HCT116 (cell line): ENCODE results near the gene DOCK4. TPM values are rescaled to one million over a fixed set of nuclear protein-coding genes. Genes with fewer than 3 reads are reported as not detected.

Experiments
- ATAC-seq: fragments of 200-7000 bp; cut with Tn5 transposase; 2 replicates; pipeline ENCODE4 v1.9.1; 2020; ENCODE audit warnings: mild to moderate bottlenecking, moderate library complexity
- BruUV-seq: library from RNA; stranded (reverse); fragments of 400-500 nt; replicated peaks from 2 replicates; lab custom pipeline; 2021; lab: Mats Ljungman, UMichigan
- CTCF ChIA-PET: fragments of 300-600 bp; sonication (Branson Sonifier 250); formaldehyde crosslinking; loops from one replicate; lab custom pipeline; 2021; ENCODE audit warnings: antibody characterized with exemption; lab: Charles Lee
- POLR2A ChIA-PET: fragments of 300-600, 350-600 bp; sonication (Branson Sonifier 250); formaldehyde crosslinking; loops from one replicate; lab custom pipeline; 2021; ENCODE audit warnings: antibody characterized with exemption; lab: Charles Lee
- RAD21 ChIA-PET, 2 experiments: fragments of 300-600 bp; sonication (Branson Sonifier 250); formaldehyde crosslinking; loops; one replicate each; lab custom pipeline; 2023; ENCODE audit warnings: low total read pairs in 2 of 2; ENCODE audit not compliant: uncharacterized antibody in 2 of 2, unreplicated experiment in 2 of 2, low non-redundant PET in 1 of 2; lab: Charles Lee
- DNase-seq: peaks from one replicate; pipeline ENCODE4 v3.0.0-alpha.2; 2010; ENCODE audit warnings: low read depth, low spot score
- H2AFZ ChIP-seq: fragments of 200-600 bp; shearing (Covaris generic), sonication (generic); 2 replicates; pipeline ENCODE4 v1.6.1; 2017; ENCODE audit warnings: low read depth, mixed run types, mixed read lengths, antibody characterized with exemption, low read length; ENCODE audit not compliant: poor library complexity, severe bottlenecking
- H3K27ac ChIP-seq: 2 replicates; pipeline ENCODE4 v1.5.1; 2012; ENCODE audit warnings: low read depth, low read length
- H3K27me3 ChIP-seq: fragments of 200-600 bp; sonication (generic); 2 replicates; pipeline ENCODE4 v1.6.1; 2016; ENCODE audit warnings: mixed run types, low read length, mixed read lengths; ENCODE audit not compliant: insufficient read depth
- H3K36me3 ChIP-seq, 2 experiments: fragments of 200-500 bp in 1 of 2; fragments of 200-600 bp in 1 of 2; sonication (Bioruptor generic) in 1 of 2; sonication (generic) in 1 of 2; 2 replicates each; pipeline versions ENCODE4 v1.5.1 to v1.6.1; 2014 to 2016; ENCODE audit warnings: low read length in 2 of 2, inconsistent platforms in 1 of 2, mixed read lengths in 1 of 2, mixed run types in 1 of 2; ENCODE audit not compliant: insufficient read depth in 2 of 2, control insufficient read depth in 1 of 2
- H3K4me1 ChIP-seq, 2 experiments: fragments of 200-600 bp in 1 of 2; sonication (generic) in 1 of 2; 2 replicates each; pipeline versions ENCODE4 v1.5.1 to v1.6.1; 2012 to 2017; ENCODE audit warnings: low read length in 2 of 2, inconsistent platforms in 1 of 2, mild to moderate bottlenecking in 1 of 2, mixed read lengths in 1 of 2, mixed run types in 1 of 2, moderate library complexity in 1 of 2; ENCODE audit not compliant: insufficient read depth in 2 of 2, control insufficient read depth in 1 of 2
- H3K4me2 ChIP-seq: fragments of 200-600 bp; sonication (generic); 2 replicates; pipeline ENCODE4 v1.6.1; 2017; ENCODE audit warnings: mixed run types, low read length, mixed read lengths
- H3K4me3 ChIP-seq, 2 experiments: fragments of 200-600 bp in 1 of 2; sonication (generic) in 1 of 2; replicated peaks in 1 of 2; 2 replicates each; pipeline ENCODE4 v1.5.1; 2011 to 2016; ENCODE audit warnings: low read length in 2 of 2, control low read depth in 1 of 2, low read depth in 1 of 2, mild to moderate bottlenecking in 1 of 2, mixed read lengths in 1 of 2, mixed run types in 1 of 2
- H3K79me2 ChIP-seq: fragments of 200-600 bp; sonication (generic); 2 replicates; pipeline ENCODE4 v1.6.1; 2017; ENCODE audit warnings: mild to moderate bottlenecking, mixed run types, low read length, moderate library complexity, mixed read lengths; ENCODE audit not compliant: insufficient read depth
- H3K9ac ChIP-seq: fragments of 200-600 bp; sonication (generic); 2 replicates; pipeline ENCODE4 v1.6.1; 2016; ENCODE audit warnings: low read length, mixed read lengths
- H3K9me2 ChIP-seq: fragments of 200-600 bp; sonication (generic), shearing (Covaris generic); 2 replicates; pipeline ENCODE4 v1.6.1; 2017; ENCODE audit warnings: mixed run types, mild to moderate bottlenecking, moderate library complexity; ENCODE audit not compliant: insufficient read depth
- H3K9me3 ChIP-seq, 2 experiments: fragments of 200-500 bp in 1 of 2; fragments of 200-600 bp in 1 of 2; sonication (Bioruptor generic) in 1 of 2; sonication (generic) in 1 of 2; 2 replicates each; pipeline ENCODE4 v1.6.1; 2014 to 2017; ENCODE audit warnings: low read length in 2 of 2, mixed read lengths in 2 of 2, inconsistent platforms in 1 of 2, low read depth in 1 of 2, mild to moderate bottlenecking in 1 of 2, mixed run types in 1 of 2, moderate library complexity in 1 of 2; ENCODE audit not compliant: control insufficient read depth in 1 of 2, insufficient read depth in 1 of 2
- H4K20me1 ChIP-seq: fragments of 200-600 bp; sonication (generic), shearing (Covaris generic); 2 replicates; pipeline ENCODE4 v1.6.1; 2017; ENCODE audit warnings: mixed run types, mild to moderate bottlenecking, moderate library complexity; ENCODE audit not compliant: insufficient read depth
- ATF3 ChIP-seq: IDR thresholded peaks from 2 replicates; pipeline ENCODE4 v1.6.1; 2012
- EGR1 ChIP-seq: IDR thresholded peaks from 2 replicates; pipeline ENCODE4 v1.6.1; 2012; ENCODE audit warnings: low read depth
- ELF1 ChIP-seq: IDR thresholded peaks from 2 replicates; pipeline ENCODE4 v1.6.1; 2012; ENCODE audit warnings: low read depth, borderline replicate concordance
- EZH2 ChIP-seq: fragments of 200-600 bp; sonication (generic); IDR thresholded peaks from 2 replicates; pipeline ENCODE4 v1.6.1; 2017; ENCODE audit warnings: antibody characterized with exemption, mixed run types
- JUND ChIP-seq: IDR thresholded peaks from 2 replicates; pipeline ENCODE4 v1.6.1; 2012
- POLR2A ChIP-seq: IDR thresholded peaks from 2 replicates; pipeline ENCODE4 v1.7.0; 2011; ENCODE audit warnings: borderline replicate concordance; ENCODE audit not compliant: insufficient read depth, insufficient read length; ENCODE audit errors: extremely low read depth
- POLR2AphosphoS5 ChIP-seq: IDR thresholded peaks from 2 replicates; pipeline ENCODE4 v1.6.1; 2011; ENCODE audit warnings: mild to moderate bottlenecking, low read depth, low read length, moderate library complexity
- RAD21 ChIP-seq: IDR thresholded peaks from 2 replicates; pipeline ENCODE4 v1.6.1; 2012; ENCODE audit warnings: low read depth, mild to moderate bottlenecking
- SIN3A ChIP-seq: IDR thresholded peaks from 2 replicates; pipeline ENCODE4 v1.6.1; 2012; ENCODE audit warnings: low read depth
- SP1 ChIP-seq: IDR thresholded peaks from 2 replicates; pipeline ENCODE4 v1.6.1; 2012; ENCODE audit warnings: low read depth
- TCF7L2 ChIP-seq: IDR thresholded peaks from 2 replicates; pipeline ENCODE4 v1.7.0; 2011; ENCODE audit warnings: borderline replicate concordance, inconsistent platforms; ENCODE audit not compliant: insufficient read depth, insufficient read length; ENCODE audit errors: extremely low read depth
- YY1 ChIP-seq: IDR thresholded peaks from 2 replicates; pipeline ENCODE4 v1.6.1; 2011; ENCODE audit warnings: low read length, low read depth, moderate library complexity, mild to moderate bottlenecking; ENCODE audit not compliant: insufficient replicate concordance; ENCODE audit errors: extremely low read depth
- ZBTB33 ChIP-seq: IDR thresholded peaks from 2 replicates; pipeline ENCODE4 v1.6.1; 2011; ENCODE audit warnings: mild to moderate bottlenecking, low read length, moderate library complexity; ENCODE audit not compliant: insufficient replicate concordance; ENCODE audit errors: extremely low read depth
- ZFX ChIP-seq: fragments of 450-650 bp; IDR thresholded peaks from 2 replicates; pipeline ENCODE4 v1.6.1; 2017
- ZNF274 ChIP-seq: fragments of 200-500 bp; sonication (Bioruptor generic); IDR thresholded peaks from 2 replicates; pipeline ENCODE4 v1.6.1; 2014; ENCODE audit warnings: mild to moderate bottlenecking, low read depth, low read length, inconsistent platforms
- intact Hi-C: fragments of 100-400 bp; cut with micrococcal nuclease; formaldehyde crosslinking; loops from 2 replicates; pipeline ENCODE4 v1.10.0; 2022
- total RNA-seq: library from RNA; stranded (reverse); gene quantifications from one replicate; pipeline ENCODE4 v1.2.1, GENCODE V29; 2021; ENCODE audit not compliant: unreplicated experiment
- TF ChIP-seq, protein P1 (sequence below): IDR thresholded peaks from 2 replicates; pipeline ENCODE4 v1.6.1; 2012

The DOCK4 gene
- total RNA-seq, 1 experiment from 2014 or later: 2.2 TPM

GRCh38 chr7:112115880-112116279 is 90.3 kb downstream of the DOCK4 start (continued):
- no peak for TF ChIP-seq ZBTB33

DNA sequence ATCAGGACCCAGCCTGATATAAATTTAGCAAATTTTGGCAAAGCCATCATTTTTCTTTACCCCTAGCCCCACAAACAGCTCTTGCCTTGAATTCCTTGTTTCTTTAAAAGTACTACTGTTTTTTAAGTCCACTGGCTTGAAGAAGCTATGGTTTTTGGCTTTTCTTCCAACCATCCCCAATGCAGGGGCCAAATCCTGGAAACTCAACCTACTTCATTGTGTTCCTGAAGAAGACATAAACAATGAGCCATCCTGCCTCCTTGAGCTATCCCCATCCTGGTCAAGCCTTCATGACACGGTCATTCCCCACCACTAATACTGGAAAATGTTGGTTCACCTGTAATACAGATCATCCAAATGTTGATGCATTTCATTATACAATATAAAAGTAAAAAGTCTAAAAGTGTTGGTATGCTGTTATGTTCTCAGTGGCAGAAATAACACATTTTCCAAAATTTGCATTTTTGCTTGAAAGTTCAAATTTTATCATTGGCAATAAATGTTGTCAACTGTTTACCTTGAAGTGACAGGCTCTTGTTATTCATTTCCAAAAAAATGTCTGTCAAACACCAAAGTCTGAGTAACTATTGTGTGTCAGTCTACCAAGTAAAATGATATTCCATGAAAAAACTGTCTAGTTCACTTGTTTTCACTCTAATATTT is 92.2 kb downstream of the DOCK4 start:
- no peak for ATAC-seq
- no peaks in the 10 kb centered on the region for H3K9me3 ChIP-seq
- H2AFZ ChIP-seq: no peak overlapping the region
- no peaks in the 10 kb centered on the region for H3K4me1 ChIP-seq
- BruUV-seq: no TSS peak
- H3K27ac ChIP-seq: no peak overlapping the region
- H3K36me3 ChIP-seq: no peaks in the 10 kb centered on the region
- no peak for DNase-seq
- no peak overlapping the region for H3K4me3 ChIP-seq
- TF ChIP-seq ZFX: no peak
- no peak for TF ChIP-seq ZNF274
- TF ChIP-seq SIN3A: no peak
- no peak for TF ChIP-seq ELF1
- TF ChIP-seq POLR2A: no peak
- TF ChIP-seq TCF7L2: no peak
- no peak for TF ChIP-seq POLR2AphosphoS5
- TF ChIP-seq, protein P1, sequence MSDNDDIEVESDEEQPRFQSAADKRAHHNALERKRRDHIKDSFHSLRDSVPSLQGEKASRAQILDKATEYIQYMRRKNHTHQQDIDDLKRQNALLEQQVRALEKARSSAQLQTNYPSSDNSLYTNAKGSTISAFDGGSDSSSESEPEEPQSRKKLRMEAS: no peak
- no peak for TF ChIP-seq YY1
- TF ChIP-seq SP1: no peak
- no peak for TF ChIP-seq ZBTB33
- no peak for TF ChIP-seq JUND
- no peak for TF ChIP-seq ATF3
- TF ChIP-seq EZH2: no peak
- no peak for TF ChIP-seq EGR1
- TF ChIP-seq RAD21: no peak
- TF ChIP-seq, all 23 proteins: peak for 0
- no peaks in the 10 kb centered on the region for H3K27me3 ChIP-seq
- RAD21 ChIA-PET: no interaction called here
- CTCF ChIA-PET: no interaction called here
- H3K4me2 ChIP-seq: no peak overlapping the region
- POLR2A ChIA-PET: no interaction called here
- H3K9ac ChIP-seq: no peak overlapping the region
- intact Hi-C loops: no loop called here
- no peaks in the 10 kb centered on the region for H4K20me1 ChIP-seq
- no peaks in the 10 kb centered on the region for H3K9me2 ChIP-seq
- no peaks in the 10 kb centered on the region for H3K79me2 ChIP-seq
